IPS-NIHi11 (cell line): ENCODE measurements around the gene DPM3.
A peak's percentile ranks its signal among the peaks of the same experiment; 100 is the strongest.
"Not testable (repeated sequence)": the region's sequence is repeated elsewhere in the genome, so short reads cannot be mapped to it uniquely, and the experiment has no call there.

Experiments used
- DNase-seq: peaks from one replicate; pipeline ENCODE4 v3.0.0; 2012; ENCODE audit warnings: mixed read lengths, low spot score

Gene DPM3

GRCh38 chr1:155175281-155175926, 35.1 kb upstream of the DPM3 start:
- DNase-seq = no peak

GRCh38 chr1:155174324-155175280, 34.3 kb upstream of the DPM3 start:
- peak; percentile 85 for DNase-seq

- DNase-seq = peak; percentile 72
These were observed 33.4 kb upstream of the DPM3 start, which contains the start of gene TRIM46 for GRCh38 chr1:155173478-155174323. Gene TRIM46, plus strand, starts transcription at chr1:155173849. Its CDS starts 118 bp downstream, at chr1:155173967.

- DNase-seq = peak; percentile 97
These were observed 32.6 kb upstream of the DPM3 start, which contains the start of gene KRTCAP2 for GRCh38 chr1:155172732-155173477. Gene KRTCAP2, minus strand, starts transcription at chr1:155173304. Its CDS starts 80 bp downstream, at chr1:155173224.

GRCh38 chr1:155171836-155172731, 31.8 kb upstream of the DPM3 start:
- no peak for DNase-seq

- DNase-seq = no peak
These were observed 30.5 kb upstream of the DPM3 start for GRCh38 chr1:155170806-155171205.

- DNase-seq = no peak
These were observed 29.9 kb upstream of the DPM3 start for GRCh38 chr1:155170101-155170785.

- no peak for DNase-seq
These were observed 29.2 kb upstream of the DPM3 start for GRCh38 chr1:155169541-155169940.

- DNase-seq = no peak
These were observed 28.3 kb upstream of the DPM3 start for GRCh38 chr1:155168456-155169210.

- not testable (repeated sequence) for DNase-seq
These were observed 27.7 kb upstream of the DPM3 start for GRCh38 chr1:155168105-155168445.

GRCh38 chr1:155167166-155168104, 27.1 kb upstream of the DPM3 start:
- peak; percentile 87 for DNase-seq

GRCh38 chr1:155166471-155167165, 26.3 kb upstream of the DPM3 start:
- peak; percentile 29 for DNase-seq

- DNase-seq = peak; percentile 18
These were observed 25.7 kb upstream of the DPM3 start for GRCh38 chr1:155166051-155166470.

- not testable (repeated sequence) for DNase-seq
These were observed 24.3 kb upstream of the DPM3 start for GRCh38 chr1:155164625-155165024.

GRCh38 chr1:155163785-155164184, 23.5 kb upstream of the DPM3 start:
- not testable (repeated sequence) for DNase-seq

GRCh38 chr1:155162631-155163030, 22.3 kb upstream of the DPM3 start:
- DNase-seq = not testable (repeated sequence)

GRCh38 chr1:155160128-155160527, 19.8 kb upstream of the DPM3 start:
- DNase-seq = no peak
